Renal cortex interstitium (tissue), 11 donors: ENCODE data around the gene CAMK1D. TPM values are rescaled to one million over a fixed set of nuclear protein-coding genes. Genes with fewer than 3 reads are reported as not detected.
A peak's percentile ranks its signal among the peaks of the same experiment; 100 is the strongest.

Experiments
- DNase-seq, 11 donors: peaks; one replicate each; pipeline ENCODE4 v3.0.0-alpha.2; 2013; ENCODE audit warnings: low read depth in 9 of 11, low spot score in 4 of 11; ENCODE audit errors: extremely low read depth in 1 of 11
- polyA plus RNA-seq, 3 donors: library from polyadenylated mRNA; unstranded; fragments of 120-200 nt; gene quantifications; one replicate each; pipeline ENCODE4 v1.2.1, GENCODE V29; 2013; ENCODE audit not compliant: insufficient read length in 3 of 3

The CAMK1D gene
- polyA plus RNA-seq, 3 donors: 10.5 to 13.0 (median 10.8) TPM

GRCh38 chr10:12771981-12772760, 422.8 kb downstream of the CAMK1D start:
- no peak for DNase-seq

GRCh38 chr10:12772797-12773587, 423.6 kb downstream of the CAMK1D start:
- DNase-seq: no peak

- no peak for DNase-seq
These were observed 425.0 kb downstream of the CAMK1D start for GRCh38 chr10:12774204-12774894.

GRCh38 chr10:12777840-12778585, 428.7 kb downstream of the CAMK1D start:
- no peak for DNase-seq

GRCh38 chr10:12780634-12781601, 431.6 kb downstream of the CAMK1D start:
- no peak for DNase-seq

GRCh38 chr10:12781976-12782375, 432.6 kb downstream of the CAMK1D start:
- DNase-seq: no peak

GRCh38 chr10:12782537-12782936, 433.2 kb downstream of the CAMK1D start:
- no peak for DNase-seq

- DNase-seq: peak in 4 of 11 donors; percentile 52 to 70 (median 58)
These were observed 433.9 kb downstream of the CAMK1D start for GRCh38 chr10:12783293-12783692.

- no peak for DNase-seq
These were observed 435.3 kb downstream of the CAMK1D start for GRCh38 chr10:12784646-12785045.

- DNase-seq: peak in 7 of 11 donors; percentile 47 to 78 (median 63)
These were observed 436.1 kb downstream of the CAMK1D start for GRCh38 chr10:12785415-12785831.

GRCh38 chr10:12787297-12787696, 437.9 kb downstream of the CAMK1D start:
- no peak for DNase-seq

GRCh38 chr10:12788277-12788676, 438.9 kb downstream of the CAMK1D start:
- no peak for DNase-seq

GRCh38 chr10:12790270-12790669, 440.9 kb downstream of the CAMK1D start:
- no peak for DNase-seq

- no peak for DNase-seq
These were observed 442.4 kb downstream of the CAMK1D start for GRCh38 chr10:12791728-12792127.

- no peak for DNase-seq
These were observed 443.7 kb downstream of the CAMK1D start for GRCh38 chr10:12792889-12793556.

- DNase-seq: no peak
These were observed 446.2 kb downstream of the CAMK1D start for GRCh38 chr10:12795315-12796110.
